Liver (tissue), 9 donors: Measurements from ENCODE around the gene SASH1. TPM values are rescaled to one million over a fixed set of nuclear protein-coding genes. Genes with fewer than 3 reads are reported as not detected.

Experiments
- DNase-seq: peaks from one replicate; pipeline ENCODE4 v3.0.0-alpha.2; 2017; ENCODE audit warnings: low spot score
- H3K27ac ChIP-seq, 2 donors: one replicate each; pipeline ENCODE4 v1.7.0; 2013; ENCODE audit warnings: inconsistent platforms in 2 of 2, low read length in 2 of 2, control low read depth in 1 of 2, low read depth in 1 of 2, mild to moderate bottlenecking in 1 of 2
- H3K27me3 ChIP-seq, 4 donors: one replicate each; pipeline versions ENCODE4 v1.6.1 to v1.7.0; 2013; ENCODE audit warnings: low read length in 3 of 4, inconsistent platforms in 1 of 4, mild to moderate bottlenecking in 1 of 4, moderate library complexity in 1 of 4; ENCODE audit not compliant: control insufficient read depth in 4 of 4, insufficient read depth in 4 of 4
- H3K36me3 ChIP-seq, 4 donors: one replicate each; pipeline versions ENCODE4 v1.6.1 to v1.7.0; 2013; ENCODE audit warnings: low read length in 3 of 4, mild to moderate bottlenecking in 3 of 4, low read depth in 1 of 4, moderate library complexity in 1 of 4; ENCODE audit not compliant: control insufficient read depth in 4 of 4, insufficient read depth in 3 of 4
- H3K4me1 ChIP-seq, 4 donors: one replicate each; pipeline versions ENCODE4 v1.6.1 to v1.7.0; 2013; ENCODE audit warnings: low read length in 3 of 4, mild to moderate bottlenecking in 3 of 4, moderate library complexity in 1 of 4; ENCODE audit not compliant: control insufficient read depth in 4 of 4, insufficient read depth in 4 of 4
- H3K4me3 ChIP-seq, 3 donors: one replicate each; pipeline versions ENCODE4 v1.6.1 to v1.7.0; 2013; ENCODE audit warnings: low read length in 3 of 3, control low read depth in 1 of 3, low read depth in 1 of 3, mild to moderate bottlenecking in 1 of 3
- H3K9ac ChIP-seq, 2 donors: one replicate each; pipeline ENCODE4 v1.7.0; 2013; ENCODE audit warnings: low read length in 2 of 2, mild to moderate bottlenecking in 2 of 2, moderate library complexity in 2 of 2, control low read depth in 1 of 2, low read depth in 1 of 2
- H3K9me3 ChIP-seq, 4 donors: one replicate each; pipeline versions ENCODE4 v1.6.1 to v1.7.0; 2013; ENCODE audit warnings: low read length in 3 of 4; ENCODE audit not compliant: control insufficient read depth in 4 of 4
- ATF3 ChIP-seq: IDR thresholded peaks from 2 replicates; pipeline ENCODE4 v1.6.1; 2016; ENCODE audit warnings: antibody characterized with exemption
- EGR1 ChIP-seq, 2 donors: IDR thresholded peaks; 2 replicates each; pipeline ENCODE4 v1.6.1; 2016 to 2018; ENCODE audit warnings: antibody characterized with exemption in 2 of 2, low read depth in 2 of 2
- FOXA1 ChIP-seq: IDR thresholded peaks from 2 replicates; pipeline ENCODE4 v1.6.1; 2016; ENCODE audit warnings: antibody characterized with exemption
- FOXA2 ChIP-seq: IDR thresholded peaks from 2 replicates; pipeline ENCODE4 v1.6.1; 2016; ENCODE audit warnings: antibody characterized with exemption
- GABPA ChIP-seq, 2 donors: IDR thresholded peaks in 1 of 2; conservative IDR thresholded peaks in 1 of 2; 2 replicates each; pipeline ENCODE4 v1.6.1; 2016; ENCODE audit warnings: antibody characterized with exemption in 2 of 2, mild to moderate bottlenecking in 1 of 2, moderate library complexity in 1 of 2
- HNF4A ChIP-seq, 2 donors: conservative IDR thresholded peaks; 2 replicates each; pipeline ENCODE4 v1.6.1; 2016; ENCODE audit warnings: antibody characterized with exemption in 2 of 2, mild to moderate bottlenecking in 2 of 2
- HNF4G ChIP-seq: IDR thresholded peaks from 2 replicates; pipeline ENCODE4 v1.6.1; 2016; ENCODE audit warnings: antibody characterized with exemption
- JUND ChIP-seq, 2 donors: IDR thresholded peaks; 2 replicates each; pipeline ENCODE4 v1.6.1; 2016; ENCODE audit warnings: antibody characterized with exemption in 2 of 2
- NR2F2 ChIP-seq: IDR thresholded peaks from 2 replicates; pipeline ENCODE4 v1.6.1; 2016; ENCODE audit warnings: antibody characterized with exemption
- RAD21 ChIP-seq, 2 donors: IDR thresholded peaks; 2 replicates each; pipeline ENCODE4 v1.6.1; 2016; ENCODE audit warnings: antibody characterized with exemption in 2 of 2, mild to moderate bottlenecking in 2 of 2
- REST ChIP-seq: IDR thresholded peaks from 2 replicates; pipeline ENCODE4 v1.6.1; 2016; ENCODE audit warnings: antibody characterized with exemption, mild to moderate bottlenecking
- RXRA ChIP-seq, 2 donors: IDR thresholded peaks; 2 replicates each; pipeline ENCODE4 v1.6.1; 2017 to 2018; ENCODE audit warnings: antibody characterized with exemption in 2 of 2, mild to moderate bottlenecking in 1 of 2
- SP1 ChIP-seq: IDR thresholded peaks from 2 replicates; pipeline ENCODE4 v1.6.1; 2018; ENCODE audit warnings: antibody characterized with exemption, mild to moderate bottlenecking
- TAF1 ChIP-seq: conservative IDR thresholded peaks from 2 replicates; pipeline ENCODE4 v1.6.1; 2016; ENCODE audit warnings: antibody characterized with exemption, mild to moderate bottlenecking
- YY1 ChIP-seq: IDR thresholded peaks from 2 replicates; pipeline ENCODE4 v1.6.1; 2016; ENCODE audit warnings: antibody characterized with exemption, mild to moderate bottlenecking
- ZBTB33 ChIP-seq: IDR thresholded peaks from 2 replicates; pipeline ENCODE4 v1.6.1; 2016; ENCODE audit warnings: antibody characterized with exemption
- WGBS: extraction: QIAGEN DNeasy Blood & Tissue Kit; methylation state at CpG from one replicate; pipeline ENCODE4 v1.1.7; 2013; 5-methylcytosine and 5-hydroxymethylcytosine counted together
- polyA plus RNA-seq, 2 donors: library from polyadenylated mRNA; stranded (reverse) in 1 of 2; unstranded in 1 of 2; fragments of 200-250 nt in 1 of 2; fragments of >200 nt in 1 of 2; fragmentation: Nextera tagmentation in 1 of 2; extraction: Ambion mirVana in 1 of 2; gene quantifications; one replicate each; pipeline versions ENCODE4 v1.2.1 to v1.2.3, GENCODE V29; 2013 to 2015
- total RNA-seq, 2 donors: library from RNA; depleted of rRNA; stranded (reverse); fragments of >200 nt; gene quantifications; one replicate each; pipeline ENCODE4 v1.2.3, GENCODE V29; 2014
- TF ChIP-seq, protein P1 (sequence below): fragments of 150-350 bp; IDR thresholded peaks from 2 replicates; pipeline ENCODE4 v1.5.1; 2017; ENCODE audit warnings: improper control_type of control experiment, low read depth, low read length; ENCODE audit not compliant: missing input control
- TF ChIP-seq, protein P2 (sequence below): IDR thresholded peaks from 2 replicates; pipeline ENCODE4 v1.6.1; 2016; ENCODE audit warnings: antibody characterized with exemption
- donor health status: healthy.
- donor health status: healthy.
- donor health status: healthy.
- donor health status: healthy.
- donor health status: healthy.

The SASH1 gene
- total and polyA plus RNA-seq, 4 donors = 3.5 to 16.4 (median 7.6) TPM

GRCh38 chr6:148570456-148570855, 227.8 kb downstream of the SASH1 start:
- no peak overlapping the region for H3K9ac ChIP-seq
- H3K4me1 ChIP-seq = no peaks in the 10 kb centered on the region
- WGBS = 78% methylated on average over 7 of the region's 7 CpGs
- H3K27me3 ChIP-seq = no peaks in the 10 kb centered on the region
- no peak overlapping the region for H3K4me3 ChIP-seq
- TF ChIP-seq YY1 (no peak), RXRA (IDR thresholded peaks at IDR 0.05) (no peak), ATF3 (no peak), HNF4A (conservative IDR thresholded peaks at IDR 0.05) (no peak), FOXA2 (no peak), HNF4G (no peak), NR2F2 (no peak), TAF1 (no peak)
- TF ChIP-seq, protein P1, sequence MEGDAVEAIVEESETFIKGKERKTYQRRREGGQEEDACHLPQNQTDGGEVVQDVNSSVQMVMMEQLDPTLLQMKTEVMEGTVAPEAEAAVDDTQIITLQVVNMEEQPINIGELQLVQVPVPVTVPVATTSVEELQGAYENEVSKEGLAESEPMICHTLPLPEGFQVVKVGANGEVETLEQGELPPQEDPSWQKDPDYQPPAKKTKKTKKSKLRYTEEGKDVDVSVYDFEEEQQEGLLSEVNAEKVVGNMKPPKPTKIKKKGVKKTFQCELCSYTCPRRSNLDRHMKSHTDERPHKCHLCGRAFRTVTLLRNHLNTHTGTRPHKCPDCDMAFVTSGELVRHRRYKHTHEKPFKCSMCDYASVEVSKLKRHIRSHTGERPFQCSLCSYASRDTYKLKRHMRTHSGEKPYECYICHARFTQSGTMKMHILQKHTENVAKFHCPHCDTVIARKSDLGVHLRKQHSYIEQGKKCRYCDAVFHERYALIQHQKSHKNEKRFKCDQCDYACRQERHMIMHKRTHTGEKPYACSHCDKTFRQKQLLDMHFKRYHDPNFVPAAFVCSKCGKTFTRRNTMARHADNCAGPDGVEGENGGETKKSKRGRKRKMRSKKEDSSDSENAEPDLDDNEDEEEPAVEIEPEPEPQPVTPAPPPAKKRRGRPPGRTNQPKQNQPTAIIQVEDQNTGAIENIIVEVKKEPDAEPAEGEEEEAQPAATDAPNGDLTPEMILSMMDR = no peak
- TF ChIP-seq, protein P2, sequence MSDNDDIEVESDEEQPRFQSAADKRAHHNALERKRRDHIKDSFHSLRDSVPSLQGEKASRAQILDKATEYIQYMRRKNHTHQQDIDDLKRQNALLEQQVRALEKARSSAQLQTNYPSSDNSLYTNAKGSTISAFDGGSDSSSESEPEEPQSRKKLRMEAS = no peak
- H3K36me3 ChIP-seq = no peaks in the 10 kb centered on the region
- no peaks in the 10 kb centered on the region for H3K9me3 ChIP-seq
- no peak overlapping the region for H3K27ac ChIP-seq
- DNase-seq = no peak

GRCh38 chr6:148572676-148573335, 230.2 kb downstream of the SASH1 start:
- no peaks in the 10 kb centered on the region for H3K36me3 ChIP-seq
- 87% methylated on average over 9 of the region's 9 CpGs for WGBS
- no peaks in the 10 kb centered on the region for H3K9me3 ChIP-seq
- no peak overlapping the region for H3K27ac ChIP-seq
- peaks cover 0 to 4% (median 0%) of the 10 kb centered on the region in 4 donors for H3K27me3 ChIP-seq
- H3K4me1 ChIP-seq = no peaks in the 10 kb centered on the region
- TF ChIP-seq ATF3 = no peak
- TF ChIP-seq, protein P1 = no peak
- TF ChIP-seq NR2F2 = no peak
- no peak for TF ChIP-seq FOXA1
- no peak for TF ChIP-seq ZBTB33
- no peak for TF ChIP-seq GABPA (IDR thresholded peaks at IDR 0.05 in 1 of 2, conservative IDR thresholded peaks at IDR 0.05 in 1 of 2)
- TF ChIP-seq, protein P2 = no peak
- TF ChIP-seq FOXA2 = no peak
- TF ChIP-seq SP1 = no peak
- TF ChIP-seq EGR1 (IDR thresholded peaks at IDR 0.05; ENCODE audit: low read depth in 2 of 2) = no peak
- no peak for TF ChIP-seq HNF4A (conservative IDR thresholded peaks at IDR 0.05)
- TF ChIP-seq RAD21 (IDR thresholded peaks at IDR 0.05) = no peak
- TF ChIP-seq JUND (IDR thresholded peaks at IDR 0.05) = no peak
- no peak for TF ChIP-seq YY1
- TF ChIP-seq RXRA (IDR thresholded peaks at IDR 0.05) = no peak
- no peak for TF ChIP-seq REST
- TF ChIP-seq TAF1 = no peak
- DNase-seq = no peak
- no peak overlapping the region for H3K9ac ChIP-seq
- H3K4me3 ChIP-seq = no peak overlapping the region
